ENCODE measurements around the gene MMP19.

GRCh38 chr12:55891310-55891709 is 48.6 kb upstream of the MMP19 start:
- no peak for TF ChIP-seq CTCF (IDR thresholded peaks at IDR 0.05)
- TF ChIP-seq EZH2 (IDR thresholded peaks at IDR 0.05), result no peak
- no peak for TF ChIP-seq EZH2phosphoT487 (IDR thresholded peaks at IDR 0.05)

Data from neural progenitor cell (in vitro differentiated cells).